K562 (cell line): ENCODE measurements around the gene CLEC4F. TPM values are rescaled to one million over a fixed set of nuclear protein-coding genes. Genes with fewer than 3 reads are reported as not detected.
A peak's percentile ranks its signal among the peaks of the same experiment; 100 is the strongest.

ENCODE experiments used
- GTF2E2 ChIP-seq: fragments of 200-800 bp; sonication (Bioruptor generic); IDR thresholded peaks from 2 replicates; pipeline ENCODE4 v1.6.1; 2016; ENCODE audit warnings: missing genetic modification characterization, missing compliant biosample characterization
- ILF3 ChIP-seq: fragments of 450-650 bp; IDR thresholded peaks from 2 replicates; pipeline ENCODE4 v1.6.1; 2018; ENCODE audit warnings: antibody characterized with exemption, mild to moderate bottlenecking, moderate library complexity, borderline replicate concordance
- ILK ChIP-seq: fragments of 450-650 bp; IDR thresholded peaks from 2 replicates; pipeline ENCODE4 v1.6.1; 2016; ENCODE audit warnings: missing genetic modification characterization, low read depth, mild to moderate bottlenecking, missing compliant biosample characterization, moderate library complexity, borderline replicate concordance
- KAT8 ChIP-seq: fragments of 450-650 bp; IDR thresholded peaks from 2 replicates; pipeline ENCODE4 v1.6.1; 2016; ENCODE audit warnings: low read depth, mild to moderate bottlenecking
- MAZ ChIP-seq, 2 experiments: fragments of 450-650 bp in 1 of 2; sonication (generic) in 1 of 2; formaldehyde crosslinking; IDR thresholded peaks in 1 of 2; conservative IDR thresholded peaks in 1 of 2; 2 replicates each; pipeline versions ENCODE4 v1.4.0 to v1.5.0; 2020; ENCODE audit warnings: mild to moderate bottlenecking in 1 of 2, missing genetic modification reagents in 1 of 2
- POU5F1 ChIP-seq: fragments of 150-350 bp; IDR thresholded peaks from 2 replicates; pipeline ENCODE4 v1.6.1; 2014; ENCODE audit warnings: borderline replicate concordance, low read length, low read depth, mild to moderate bottlenecking; ENCODE audit not compliant: partially characterized antibody
- RBFOX2 ChIP-seq: fragments of 200-400 bp; formaldehyde crosslinking; IDR thresholded peaks from 2 replicates; pipeline ENCODE4 v1.6.1; 2017; ENCODE audit warnings: low read depth, mild to moderate bottlenecking, low read length, moderate library complexity
- RNF2 ChIP-seq: sonication (generic); IDR thresholded peaks from 2 replicates; pipeline ENCODE4 v1.6.1; 2016
- TFAP4 ChIP-seq: sonication (generic); formaldehyde crosslinking; IDR thresholded peaks from 2 replicates; pipeline ENCODE4 v1.8.0; 2022; ENCODE audit warnings: missing genetic modification reagents, mild to moderate bottlenecking, moderate library complexity, borderline replicate concordance
- THRB ChIP-seq: fragments of 450-650 bp; formaldehyde crosslinking; conservative IDR thresholded peaks from 2 replicates; pipeline ENCODE4 v1.4.0; 2022; ENCODE audit warnings: mild to moderate bottlenecking, missing genetic modification characterization
- polyA plus RNA-seq, 8 experiments: library from polyadenylated mRNA; depleted of rRNA in 4 of 8; stranded (reverse) in 5 of 8; unstranded in 3 of 8; fragments of >200 nt; fragmentation: Nextera tagmentation in 2 of 8; fragmentation: Illumina TruSeq in 1 of 8; extraction: Ambion mirVana in 2 of 8; extraction: Trizol in 1 of 8; gene quantifications; 2 replicates each; pipeline versions ENCODE4 v1.2.1 to v1.2.3, GENCODE V29; 2011 to 2014; ENCODE audit warnings: inconsistent platforms in 1 of 8, missing spikeins in 1 of 8
- total RNA-seq, 7 experiments: library from RNA; depleted of rRNA in 6 of 7; stranded (reverse); fragments of >200 nt in 6 of 7; fragmentation: Illumina TruSeq in 2 of 7; extraction: Trizol in 2 of 7; gene quantifications; 2 replicates each; pipeline versions ENCODE4 v1.2.1 to v1.2.3, GENCODE V29; 2011 to 2021; ENCODE audit warnings: low replicate concordance in 1 of 7
- TF ChIP-seq, protein P1 (sequence below), 3 experiments: IDR thresholded peaks in 2 of 3; conservative IDR thresholded peaks in 1 of 3; 2 replicates each; pipeline ENCODE4 v1.5.1; 2011 to 2012; ENCODE audit warnings: low read length in 3 of 3, mild to moderate bottlenecking in 3 of 3, control low read depth in 2 of 3, improper control_type of control experiment in 1 of 3, inconsistent platforms in 1 of 3, low read depth in 1 of 3, mixed read lengths in 1 of 3, moderate library complexity in 1 of 3; ENCODE audit not compliant: insufficient read depth in 2 of 3

CLEC4F gene
- total and polyA plus RNA-seq, 9 of the 15 experiments (the other 6 are each of a cell fraction or from before 2014, with no cell fraction given), result not detected

GRCh38 chr2:70785137-70785911, 35.1 kb downstream of the CLEC4F start (continued):
- TF ChIP-seq GTF2E2 (tag), result no peak
- TF ChIP-seq THRB (CRISPR knock-in tag), result no peak
- no peak for TF ChIP-seq ILK (tag)
- no peak; the same call in 1 of the 2 replicates for TF ChIP-seq RNF2
- TF ChIP-seq, protein P1, sequence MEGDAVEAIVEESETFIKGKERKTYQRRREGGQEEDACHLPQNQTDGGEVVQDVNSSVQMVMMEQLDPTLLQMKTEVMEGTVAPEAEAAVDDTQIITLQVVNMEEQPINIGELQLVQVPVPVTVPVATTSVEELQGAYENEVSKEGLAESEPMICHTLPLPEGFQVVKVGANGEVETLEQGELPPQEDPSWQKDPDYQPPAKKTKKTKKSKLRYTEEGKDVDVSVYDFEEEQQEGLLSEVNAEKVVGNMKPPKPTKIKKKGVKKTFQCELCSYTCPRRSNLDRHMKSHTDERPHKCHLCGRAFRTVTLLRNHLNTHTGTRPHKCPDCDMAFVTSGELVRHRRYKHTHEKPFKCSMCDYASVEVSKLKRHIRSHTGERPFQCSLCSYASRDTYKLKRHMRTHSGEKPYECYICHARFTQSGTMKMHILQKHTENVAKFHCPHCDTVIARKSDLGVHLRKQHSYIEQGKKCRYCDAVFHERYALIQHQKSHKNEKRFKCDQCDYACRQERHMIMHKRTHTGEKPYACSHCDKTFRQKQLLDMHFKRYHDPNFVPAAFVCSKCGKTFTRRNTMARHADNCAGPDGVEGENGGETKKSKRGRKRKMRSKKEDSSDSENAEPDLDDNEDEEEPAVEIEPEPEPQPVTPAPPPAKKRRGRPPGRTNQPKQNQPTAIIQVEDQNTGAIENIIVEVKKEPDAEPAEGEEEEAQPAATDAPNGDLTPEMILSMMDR (IDR thresholded peaks at IDR 0.05 in 2 of 3, conservative IDR thresholded peaks at IDR 0.05 in 1 of 3; ENCODE audit: insufficient read depth in 2 of 3, low read depth in 1 of 3, low read length in 3 of 3), result peak; percentile 83 to 94 (median 90)
- TF ChIP-seq TFAP4 (CRISPR knock-in tag), result peak; percentile 77
- no peak for TF ChIP-seq ILF3
- no peak for TF ChIP-seq POU5F1
- peak in 1 of 2 experiments; percentile 29; a peak in 1 of 4 replicates for TF ChIP-seq MAZ (CRISPR knock-in tag; conservative IDR thresholded peaks at IDR 0.05 in 1 of 2, IDR thresholded peaks at IDR 0.05 in 1 of 2)
- no peak for TF ChIP-seq KAT8
- TF ChIP-seq RBFOX2, result no peak
